Dermis microvascular lymphatic vessel endothelial cell (primary cell): ENCODE data around the gene IL15RA. TPM values are rescaled to one million over a fixed set of nuclear protein-coding genes. Genes with fewer than 3 reads are reported as not detected.
"Not testable (repeated sequence)": the region's sequence is repeated elsewhere in the genome, so short reads cannot be mapped to it uniquely, and the experiment has no call there.

Experiments used
- DNase-seq, 2 donors: peaks; one replicate each; pipeline versions ENCODE4 v3.0.0 to v3.0.0-alpha.2; 2010; ENCODE audit warnings: low read depth in 2 of 2
- total RNA-seq: library from RNA; depleted of rRNA; stranded (reverse); fragments of >200 nt; gene quantifications from 2 replicates; pipeline ENCODE4 v1.2.1, GENCODE V29; 2014

The IL15RA gene
- total RNA-seq, 1 donor from 2014 or later = 8.6 TPM

DNA sequence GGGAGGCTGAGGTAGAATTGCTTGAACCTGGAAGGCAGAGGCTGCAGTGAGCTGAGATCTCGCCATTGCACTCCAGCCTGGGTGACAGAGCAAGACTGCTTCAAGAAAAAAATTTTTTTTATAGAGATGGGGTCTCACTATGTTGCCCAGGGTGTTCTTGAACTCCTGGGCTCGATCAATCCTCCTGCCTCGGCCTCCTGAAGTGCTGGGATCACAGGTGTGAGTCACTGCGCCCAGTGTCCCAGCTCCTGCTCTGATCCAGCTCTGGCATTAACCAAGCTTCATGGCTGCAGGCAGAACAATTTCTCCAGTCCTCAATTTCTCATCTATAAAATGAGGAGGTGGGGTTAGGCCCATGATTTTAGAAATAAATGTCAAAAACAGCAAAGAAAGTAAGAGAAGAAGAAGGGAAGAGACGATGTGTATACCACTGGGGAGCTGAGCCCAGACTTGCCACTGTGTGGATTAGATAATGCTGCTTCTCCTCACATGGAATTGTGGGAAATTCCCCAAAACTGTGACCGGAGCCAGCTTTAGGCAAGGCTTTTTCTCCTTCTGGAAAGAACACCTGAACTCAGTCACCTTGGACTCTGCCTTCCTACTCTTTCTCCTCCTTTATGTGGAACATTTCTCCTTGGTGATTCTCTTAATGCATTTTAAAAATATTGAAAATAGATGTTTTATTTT is 25.5 kb downstream of the IL15RA start:
- DNase-seq = no peak

DNA sequence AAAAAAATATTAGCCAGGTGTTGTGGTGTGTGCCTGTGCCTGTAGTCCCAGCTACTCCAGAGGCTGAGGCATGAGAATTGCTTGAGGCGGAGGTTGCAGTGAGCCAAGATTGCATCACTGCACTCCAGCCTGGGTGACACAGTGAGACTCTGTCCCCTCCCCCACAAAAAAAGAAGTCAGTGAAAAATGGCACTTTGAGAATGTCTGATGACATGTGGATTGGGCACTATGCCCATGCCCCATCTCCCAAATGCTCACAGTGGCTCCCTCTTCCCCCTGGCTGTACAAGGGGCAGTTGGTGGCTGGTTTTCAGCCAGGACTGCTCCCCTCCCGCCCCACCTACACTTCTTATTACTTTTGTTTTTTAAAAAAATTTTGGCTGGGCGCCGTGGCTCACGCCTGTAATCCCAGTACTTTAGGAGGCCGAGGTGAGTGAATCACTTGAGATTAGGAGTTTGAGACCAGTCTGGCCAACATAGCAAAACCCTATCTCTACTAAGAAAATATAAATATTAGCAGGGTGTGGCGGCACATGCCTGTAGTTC is 26.1 kb downstream of the IL15RA start:
- no peak for DNase-seq

DNA sequence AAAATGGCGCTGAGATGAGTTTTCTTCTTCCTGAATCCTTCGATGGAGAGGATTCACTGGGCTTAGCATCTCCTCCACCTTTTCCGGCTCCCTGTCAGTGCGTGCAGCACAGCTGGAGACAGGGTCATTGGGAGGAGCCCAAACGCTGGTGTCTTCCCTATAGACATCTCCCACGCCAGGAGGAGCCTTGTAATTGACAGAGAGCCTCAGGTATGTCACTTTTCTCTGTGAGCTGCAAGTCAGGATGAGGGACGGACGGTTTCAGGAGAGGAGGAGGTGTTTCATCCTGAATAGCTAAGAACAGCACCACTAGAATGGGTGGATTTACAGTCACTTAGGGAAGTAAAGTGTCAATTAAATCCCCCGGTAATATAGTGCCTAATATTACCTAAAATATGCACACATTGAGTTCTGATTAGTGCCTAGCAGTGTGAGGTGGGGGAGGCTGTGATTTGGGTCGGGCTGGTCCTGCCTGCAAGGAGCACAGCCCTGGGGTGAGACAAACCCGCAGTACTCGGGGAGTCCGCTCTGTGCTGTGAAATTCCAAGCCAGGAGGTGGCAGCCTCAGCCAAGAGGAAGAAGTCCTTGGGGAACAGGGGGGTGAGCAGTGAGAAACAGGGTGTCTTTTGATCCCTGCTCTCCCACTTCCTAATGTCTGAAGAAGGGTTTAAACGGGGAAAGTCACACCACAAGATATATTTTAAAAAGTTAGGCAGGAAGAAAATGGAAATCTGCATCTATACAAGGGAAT is 28.2 kb downstream of the IL15RA start:
- DNase-seq = peak in 1 of 2 donors; percentile 73

DNA sequence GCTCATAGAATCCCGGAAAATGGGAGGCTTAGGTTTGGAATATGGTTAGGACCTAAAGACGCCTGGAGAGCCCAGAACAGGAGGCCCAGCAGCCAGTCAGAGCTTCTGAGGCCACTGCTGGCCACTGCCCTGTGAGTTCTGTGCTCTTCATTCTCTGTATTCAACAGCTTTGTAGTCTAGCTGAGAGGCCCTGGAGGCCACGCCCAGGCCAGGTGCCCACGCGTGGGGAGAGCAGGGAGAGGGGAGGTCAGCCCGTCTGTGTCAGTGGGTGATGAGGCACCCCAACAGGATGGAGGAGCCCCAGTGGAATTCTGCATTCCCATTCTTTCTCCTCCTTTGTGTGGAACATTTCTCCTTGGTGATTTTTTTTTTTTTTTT is 29.1 kb downstream of the IL15RA start:
- no peak for DNase-seq

DNA sequence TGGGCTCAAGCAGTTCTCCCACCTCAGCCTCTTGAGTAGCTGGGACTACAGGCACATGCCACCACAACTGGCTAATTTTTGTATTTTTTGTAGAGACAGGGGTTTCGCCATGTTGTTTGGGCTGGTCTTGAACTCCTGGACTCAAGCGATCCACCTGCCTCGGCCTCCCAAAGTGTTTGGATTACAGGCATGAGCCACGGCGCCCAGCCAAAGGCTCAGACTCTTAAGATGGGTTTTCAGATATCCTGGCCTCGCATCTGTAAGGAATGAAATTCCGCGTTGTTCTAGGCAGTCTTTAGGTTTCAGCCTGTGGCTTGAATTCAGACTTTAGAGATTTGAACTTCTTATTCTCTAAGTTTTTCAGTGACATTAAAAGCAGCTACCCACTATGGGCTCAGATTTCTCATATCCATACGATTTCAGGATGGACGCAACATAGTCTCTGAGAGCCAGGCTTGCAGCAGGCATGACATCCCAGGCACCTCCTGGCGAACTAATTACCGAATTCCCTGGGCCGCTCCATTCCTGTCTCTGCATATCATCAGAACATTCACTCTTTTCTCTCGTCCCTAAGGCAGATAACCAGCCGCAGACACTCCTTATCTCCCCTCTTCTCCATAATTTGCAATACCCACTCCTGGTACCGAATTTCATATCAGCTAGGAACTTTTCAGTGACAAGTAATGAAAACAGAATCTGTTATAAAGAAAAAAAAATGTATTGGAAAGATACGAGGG is 29.7 kb downstream of the IL15RA start:
- DNase-seq = no peak

DNA sequence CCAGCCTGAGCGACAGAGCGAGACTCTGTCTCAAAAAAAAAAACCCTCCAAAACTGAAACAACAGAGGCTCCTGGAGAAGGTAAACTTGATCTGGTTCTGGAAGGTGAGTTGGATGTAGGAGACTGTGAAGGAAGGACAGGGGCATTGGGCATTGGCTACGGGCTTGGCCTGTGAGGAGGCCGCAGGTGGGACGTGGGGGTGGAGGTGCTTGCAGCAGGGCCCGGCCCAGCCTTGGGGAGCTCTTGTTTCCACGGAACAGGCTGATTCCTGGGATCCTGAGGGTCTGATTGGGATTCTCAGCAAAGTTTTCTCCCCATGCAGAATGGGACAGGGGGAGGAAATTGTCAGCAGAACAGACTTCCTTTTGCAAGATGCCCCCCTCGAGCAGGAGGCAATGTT is 30.6 kb downstream of the IL15RA start:
- DNase-seq = no peak

DNA sequence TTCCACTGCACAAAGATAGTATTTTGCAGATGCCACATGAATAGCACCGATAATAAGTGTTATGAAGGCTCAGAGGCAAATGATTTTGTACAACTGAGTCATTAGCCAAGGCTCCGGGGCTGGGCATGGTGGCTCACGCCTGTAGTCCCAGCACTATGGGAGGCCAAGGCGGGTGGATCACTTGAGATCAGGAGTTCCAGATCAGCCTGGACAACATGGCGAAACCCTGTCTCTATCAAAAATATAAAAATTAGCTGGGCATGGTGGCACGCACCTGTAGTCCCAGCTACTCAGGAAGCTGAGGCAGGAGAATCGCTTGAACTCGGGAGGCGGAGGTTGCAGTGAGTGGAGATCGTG is 30.9 kb downstream of the IL15RA start:
- DNase-seq = not testable (repeated sequence)

DNA sequence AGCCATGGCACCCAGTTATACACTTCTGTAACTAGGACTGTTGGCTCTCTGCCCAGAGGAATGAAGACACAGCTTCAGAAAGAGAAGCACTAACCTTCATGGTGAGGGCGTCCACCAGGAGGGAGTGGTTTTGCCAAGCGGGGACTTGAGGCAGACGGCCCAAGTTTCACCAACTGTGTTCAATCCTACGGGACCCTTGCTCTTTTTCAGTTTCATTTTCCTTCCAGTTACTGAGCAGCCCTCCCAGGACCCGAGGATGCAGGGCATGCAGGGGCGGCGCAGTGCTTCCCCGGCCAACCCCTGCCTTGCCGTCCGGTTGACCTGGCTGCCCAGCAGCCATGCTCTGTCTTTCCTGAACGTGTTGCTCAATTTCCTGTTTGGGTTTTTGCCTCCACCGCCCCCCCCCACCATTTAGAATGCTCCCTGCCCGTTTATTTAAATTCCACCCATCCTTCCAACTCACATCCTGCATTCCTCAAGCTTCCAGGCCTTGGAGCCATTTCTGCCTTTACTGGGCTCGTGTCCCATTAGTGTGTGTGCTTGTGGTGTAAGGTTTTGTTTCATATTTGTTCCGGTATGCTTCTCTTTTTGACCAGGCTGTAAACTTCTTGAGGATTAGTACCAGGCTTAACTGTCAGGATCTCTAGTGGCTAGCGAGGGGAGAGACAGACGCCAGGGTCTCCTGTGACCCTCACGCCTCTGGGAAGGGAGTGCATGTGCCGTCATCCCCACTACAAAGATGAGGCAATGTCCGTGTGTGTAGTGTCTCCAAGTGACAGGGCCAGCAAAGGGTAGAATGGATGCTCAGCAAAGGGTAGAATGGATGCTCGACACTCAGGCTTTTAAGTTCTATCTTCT is 31.6 kb downstream of the IL15RA start:
- peak; percentile 93 to 97 for DNase-seq

DNA sequence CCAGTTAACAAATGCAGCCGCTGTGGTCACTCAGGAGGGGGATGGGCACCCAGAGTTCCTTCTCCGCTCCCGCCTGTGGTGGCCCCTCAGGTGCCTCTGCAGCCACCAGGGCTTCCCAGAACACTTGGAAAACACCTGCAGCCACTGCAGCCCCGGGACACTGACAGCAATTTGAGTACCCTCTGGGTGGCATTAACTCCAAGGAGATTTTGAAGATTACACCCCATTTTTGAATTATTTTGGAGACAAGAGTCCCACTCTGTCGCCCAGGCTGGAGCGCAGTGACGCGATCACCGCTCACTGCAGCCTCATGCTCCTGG is 32.2 kb downstream of the IL15RA start:
- DNase-seq = peak in 1 of 2 donors; percentile 45

DNA sequence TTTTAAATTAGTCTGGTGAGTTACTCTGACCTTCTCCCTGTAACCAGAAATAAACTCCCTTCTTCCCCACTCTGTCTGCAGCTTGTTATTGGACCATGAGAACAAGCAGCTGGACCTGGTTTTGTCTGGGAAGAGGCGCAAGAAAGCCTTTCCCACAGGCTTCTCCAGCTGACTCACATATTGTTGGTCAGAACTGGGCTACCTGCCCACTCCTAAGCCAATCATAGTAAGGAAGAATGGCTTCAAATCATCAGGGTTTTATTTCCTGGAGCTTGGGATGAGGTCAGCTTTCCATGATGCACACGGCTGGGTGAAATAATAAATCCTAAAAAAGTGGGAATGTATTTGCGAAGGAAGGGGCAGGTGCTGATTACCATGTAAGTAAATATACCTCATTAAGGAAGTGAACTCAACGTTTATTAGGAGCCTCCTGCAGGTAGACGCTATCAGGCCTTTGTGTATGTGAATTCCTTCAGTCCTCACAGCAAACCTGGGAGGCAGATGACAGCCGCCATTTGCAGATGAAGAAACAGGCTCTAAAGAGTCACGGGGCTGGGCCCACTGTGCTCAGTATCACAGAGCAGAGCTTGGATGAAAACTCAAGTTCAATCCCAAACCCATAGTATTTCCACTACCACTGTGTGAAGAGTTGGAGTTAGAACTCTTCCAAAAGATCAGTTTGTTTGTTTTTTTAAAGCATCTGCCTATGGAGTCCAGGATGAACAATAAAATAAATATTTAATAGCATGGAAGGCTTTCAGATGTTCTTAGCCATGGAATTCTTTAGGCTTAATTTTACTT is 32.8 kb downstream of the IL15RA start:
- DNase-seq = peak; percentile 98 to 100

DNA sequence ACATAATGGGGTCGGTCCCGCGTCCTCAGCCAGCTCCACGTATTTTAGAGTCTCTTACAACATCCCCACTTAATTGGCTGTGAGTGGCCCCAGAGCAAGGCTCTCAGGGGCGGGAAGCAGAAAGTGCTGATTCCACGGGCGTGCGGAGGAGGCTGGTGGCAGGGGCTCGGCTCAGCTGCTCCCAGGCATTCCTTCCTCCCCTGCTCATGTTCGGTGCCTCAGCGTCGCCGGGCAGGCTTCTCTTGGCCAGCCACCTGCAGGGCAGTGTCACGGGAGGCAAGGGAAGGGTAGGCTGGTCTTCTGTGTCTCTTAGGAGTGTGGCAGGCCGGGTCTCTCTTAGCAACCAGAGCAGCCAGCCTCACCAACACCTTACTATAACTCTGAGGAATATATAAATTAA is 33.8 kb downstream of the IL15RA start:
- DNase-seq = peak in 1 of 2 donors; percentile 42

DNA sequence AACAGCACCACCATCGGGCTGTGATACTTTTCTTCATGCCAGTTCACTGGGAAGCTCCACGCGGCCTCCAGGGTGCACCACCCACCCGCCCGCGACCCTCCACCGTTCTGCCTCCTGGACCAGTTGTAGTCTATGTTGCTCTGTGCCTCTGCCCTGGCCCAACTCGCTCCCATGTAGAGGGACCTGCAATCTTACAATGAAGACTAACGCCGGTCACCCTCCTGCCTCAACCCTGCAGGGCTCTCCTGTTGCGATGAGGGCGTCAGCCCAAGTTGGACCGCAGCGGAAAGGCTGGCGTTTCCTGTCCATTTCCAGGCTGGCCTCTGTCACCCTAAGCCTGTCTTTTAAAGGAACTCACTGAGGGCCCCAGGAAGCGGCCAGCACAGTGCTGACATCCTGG is 34.9 kb downstream of the IL15RA start:
- peak in 1 of 2 donors; percentile 80 for DNase-seq

DNA sequence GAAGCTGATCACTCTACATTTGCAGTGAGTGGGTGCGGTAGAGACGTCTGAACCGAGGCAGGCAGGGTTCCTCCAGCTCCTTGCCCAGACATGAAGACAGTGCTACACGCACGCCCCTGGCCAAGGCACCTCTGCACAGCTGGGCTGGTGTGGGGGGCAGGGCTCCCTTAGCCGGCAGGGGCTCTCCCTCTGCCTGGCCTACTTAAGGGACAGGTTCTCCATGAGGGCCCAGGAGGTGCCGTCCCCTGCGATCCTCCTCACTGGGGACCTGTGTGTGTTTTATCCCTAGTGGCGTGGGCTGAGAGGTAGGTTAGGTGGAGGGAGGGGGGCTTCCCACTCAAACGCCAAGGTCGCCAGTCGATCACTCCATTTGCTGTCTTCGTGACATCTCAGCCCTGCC is 35.3 kb downstream of the IL15RA start:
- DNase-seq = no peak

DNA sequence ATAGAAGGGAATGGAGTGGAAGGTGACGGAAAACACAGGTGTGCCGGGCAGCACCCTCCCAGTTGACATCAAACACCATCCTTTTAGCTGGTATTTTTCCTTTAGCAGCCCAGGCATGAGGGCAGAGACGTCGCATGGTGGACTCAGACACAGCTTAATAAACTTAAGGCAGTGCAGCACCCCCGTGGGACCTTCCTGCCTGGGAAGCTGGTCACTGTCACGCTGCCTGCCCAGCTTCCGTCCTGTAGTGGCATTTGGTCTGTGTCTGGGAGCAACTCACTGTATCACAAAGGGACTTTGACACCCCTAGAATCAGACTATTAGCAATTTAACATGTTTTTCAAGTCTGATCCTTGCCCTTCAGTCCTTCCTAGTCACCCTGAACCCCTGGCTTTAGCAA is 35.8 kb downstream of the IL15RA start:
- DNase-seq = no peak

DNA sequence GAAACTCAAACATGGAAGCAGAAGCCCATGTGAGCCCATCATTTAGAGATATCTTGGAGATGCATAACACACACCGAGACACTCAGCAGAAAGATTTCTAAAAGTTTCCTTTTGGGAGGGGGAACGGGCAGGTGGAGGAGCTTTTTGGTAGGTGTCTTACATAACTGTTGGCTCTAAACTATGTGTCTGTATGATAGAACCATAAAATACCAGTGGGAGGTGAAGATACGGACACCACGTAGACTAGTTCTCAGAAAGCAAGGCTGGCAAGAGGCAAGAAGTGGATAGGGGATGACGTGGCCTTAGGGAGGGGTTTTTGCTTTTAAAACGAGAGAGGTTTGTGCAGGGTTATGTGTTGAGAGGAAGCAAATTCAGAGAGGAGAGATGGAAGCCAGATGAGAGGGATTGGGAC is 36.5 kb downstream of the IL15RA start:
- DNase-seq = no peak

DNA sequence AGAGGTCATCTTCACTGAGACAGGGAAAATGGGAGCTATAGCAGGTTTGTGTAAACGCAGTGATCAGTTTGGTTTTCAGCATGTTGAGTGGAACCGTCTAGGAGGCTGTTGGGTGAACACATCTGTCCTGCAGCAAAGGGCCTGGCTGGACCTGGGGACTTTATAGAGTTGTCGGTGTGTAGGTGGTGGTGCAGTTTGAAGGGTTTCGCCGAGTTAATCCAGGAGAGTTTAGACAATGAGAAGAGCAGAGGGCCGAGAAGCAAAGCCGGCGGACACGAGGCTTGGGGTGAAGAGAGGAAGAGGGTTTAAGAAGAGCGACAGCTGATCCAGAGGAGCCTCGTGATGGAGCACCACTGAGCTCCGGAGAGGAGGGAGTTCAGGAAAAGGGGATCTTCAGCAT is 39.1 kb downstream of the IL15RA start:
- DNase-seq = no peak

DNA sequence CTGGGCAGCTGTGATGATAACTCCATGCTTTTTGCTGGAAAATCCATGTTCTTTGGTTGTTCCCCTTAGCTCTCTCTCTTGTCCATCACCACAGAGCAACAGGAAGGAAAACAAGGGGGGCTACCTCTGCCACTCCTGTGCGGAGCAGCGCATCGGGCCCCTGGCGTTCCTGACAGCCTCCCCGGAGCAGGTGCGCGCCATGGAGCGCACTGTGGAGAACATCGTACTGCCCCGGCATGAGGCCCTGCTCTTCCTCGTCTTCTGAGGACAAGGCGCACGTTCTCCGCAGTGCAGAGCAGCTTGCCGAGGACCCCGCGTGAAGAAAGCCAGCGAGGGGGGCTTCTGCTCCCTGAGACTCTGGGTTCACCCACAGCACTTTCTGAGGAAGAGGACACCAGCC is 40.3 kb downstream of the IL15RA start:
- no peak for DNase-seq

DNA sequence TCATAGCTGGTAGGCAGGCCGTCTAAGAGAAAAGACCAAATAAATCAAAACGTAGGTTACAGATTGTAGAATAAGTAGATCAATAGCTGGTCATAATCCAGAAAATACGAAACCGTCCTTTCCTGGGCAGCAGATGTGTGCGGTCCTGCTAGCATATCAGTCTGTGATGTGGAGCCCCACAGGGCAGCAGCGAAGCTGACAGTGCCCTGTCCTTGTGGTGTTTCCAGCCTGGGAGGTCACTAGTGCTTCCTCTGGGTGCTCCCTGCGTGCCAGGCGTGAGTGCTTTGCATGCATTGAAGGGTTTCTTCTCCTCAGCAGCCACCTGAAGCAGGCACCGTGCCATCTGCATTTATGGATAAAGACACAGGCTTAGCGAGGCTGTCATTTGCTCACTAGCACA is 41.7 kb downstream of the IL15RA start:
- DNase-seq = no peak

DNA sequence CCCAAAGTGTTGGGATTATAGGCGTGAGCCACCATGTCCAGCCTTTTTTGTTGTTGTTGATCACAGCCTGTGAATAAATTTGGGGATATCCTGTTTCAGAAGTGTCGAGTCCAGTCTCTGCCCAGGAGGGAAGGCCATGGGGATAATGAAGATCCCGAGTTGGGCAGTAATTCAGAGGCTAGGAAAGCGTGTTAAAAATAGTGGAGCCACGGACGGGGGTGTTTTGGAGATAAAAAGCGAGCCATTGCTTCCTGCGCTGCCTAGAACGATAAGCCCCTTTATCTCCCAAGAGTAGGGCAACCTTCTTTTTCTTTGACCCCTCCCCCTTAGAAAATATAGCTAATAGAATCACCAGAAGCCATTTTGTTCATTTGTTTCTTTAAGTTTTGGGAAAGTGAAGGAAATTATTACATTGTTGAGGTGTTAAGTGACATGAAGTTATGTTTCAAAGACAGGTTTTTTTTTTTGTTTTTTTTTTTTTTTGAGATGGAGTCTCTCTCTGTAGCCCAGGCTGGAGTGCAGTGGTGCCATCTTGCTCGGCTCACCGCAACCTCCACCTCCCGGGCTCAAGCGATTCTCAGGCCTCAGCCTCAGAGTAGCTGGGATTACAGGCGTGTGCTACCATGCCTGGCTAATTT is 43.3 kb downstream of the IL15RA start:
- DNase-seq = no peak

DNA sequence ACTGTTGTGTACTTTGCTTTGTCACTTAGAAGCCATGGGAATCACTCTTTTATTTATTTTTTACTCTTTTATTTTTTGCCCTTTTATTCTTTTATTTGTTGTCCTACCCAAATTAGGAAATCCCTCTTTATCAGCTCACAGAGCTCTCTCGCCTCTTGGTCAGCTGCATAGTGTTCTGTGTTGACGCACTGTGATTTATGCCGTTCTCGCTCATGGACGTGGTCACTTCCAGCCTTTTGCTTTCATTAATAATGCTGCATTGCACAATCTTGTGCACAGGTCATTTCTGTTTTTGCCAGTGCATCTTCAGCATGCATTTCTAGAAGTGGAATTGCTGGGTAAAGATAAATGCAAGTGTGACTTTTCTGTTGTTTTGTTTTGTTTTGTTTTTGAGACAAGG is 45.0 kb downstream of the IL15RA start:
- no peak for DNase-seq
